H1 (cell line): ENCODE measurements around the gene PVALB.

Source experiments
- EZH2 ChIP-seq: fragments of 200-600 bp; sonication (generic); IDR thresholded peaks from 2 replicates; pipeline ENCODE4 v1.7.1; 2012; ENCODE audit warnings: low read depth, mild to moderate bottlenecking, moderate library complexity, low read length, inconsistent platforms; ENCODE audit not compliant: severe bottlenecking
- POLR2A ChIP-seq, 2 experiments: IDR thresholded peaks; 1 replicate in 1 of 2; 2 replicates in 1 of 2; pipeline ENCODE4 v1.6.1; 2011; ENCODE audit warnings: low read depth in 2 of 2, low read length in 2 of 2, mild to moderate bottlenecking in 2 of 2; ENCODE audit errors: control extremely low read depth in 1 of 2
- POLR2AphosphoS5 ChIP-seq: IDR thresholded peaks from 2 replicates; pipeline ENCODE4 v1.6.1; 2011; ENCODE audit warnings: low read depth, low read length
- SUZ12 ChIP-seq: fragments of 200-600 bp; sonication (generic); IDR thresholded peaks from 2 replicates; pipeline ENCODE4 v1.6.1; 2012; ENCODE audit warnings: mild to moderate bottlenecking, inconsistent platforms, low read length, moderate library complexity, mixed read lengths
- ZNF274 ChIP-seq: IDR thresholded peaks from 2 replicates; pipeline ENCODE4 v1.7.0; 2012; ENCODE audit warnings: low read length, borderline replicate concordance; ENCODE audit errors: extremely low read depth
- TF ChIP-seq, protein P1 (sequence below), 3 experiments: IDR thresholded peaks; 1 replicate in 2 of 3; 2 replicates in 1 of 3; pipeline versions ENCODE4 v1.5.1 to v1.6.1; 2011; ENCODE audit warnings: low read length in 3 of 3, mild to moderate bottlenecking in 3 of 3, inconsistent platforms in 2 of 3, low read depth in 1 of 3, moderate library complexity in 1 of 3; ENCODE audit not compliant: insufficient read depth in 1 of 3; ENCODE audit errors: control extremely low read depth in 1 of 3

- TF ChIP-seq, protein P1, sequence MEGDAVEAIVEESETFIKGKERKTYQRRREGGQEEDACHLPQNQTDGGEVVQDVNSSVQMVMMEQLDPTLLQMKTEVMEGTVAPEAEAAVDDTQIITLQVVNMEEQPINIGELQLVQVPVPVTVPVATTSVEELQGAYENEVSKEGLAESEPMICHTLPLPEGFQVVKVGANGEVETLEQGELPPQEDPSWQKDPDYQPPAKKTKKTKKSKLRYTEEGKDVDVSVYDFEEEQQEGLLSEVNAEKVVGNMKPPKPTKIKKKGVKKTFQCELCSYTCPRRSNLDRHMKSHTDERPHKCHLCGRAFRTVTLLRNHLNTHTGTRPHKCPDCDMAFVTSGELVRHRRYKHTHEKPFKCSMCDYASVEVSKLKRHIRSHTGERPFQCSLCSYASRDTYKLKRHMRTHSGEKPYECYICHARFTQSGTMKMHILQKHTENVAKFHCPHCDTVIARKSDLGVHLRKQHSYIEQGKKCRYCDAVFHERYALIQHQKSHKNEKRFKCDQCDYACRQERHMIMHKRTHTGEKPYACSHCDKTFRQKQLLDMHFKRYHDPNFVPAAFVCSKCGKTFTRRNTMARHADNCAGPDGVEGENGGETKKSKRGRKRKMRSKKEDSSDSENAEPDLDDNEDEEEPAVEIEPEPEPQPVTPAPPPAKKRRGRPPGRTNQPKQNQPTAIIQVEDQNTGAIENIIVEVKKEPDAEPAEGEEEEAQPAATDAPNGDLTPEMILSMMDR (IDR thresholded peaks at IDR 0.05; ENCODE audit: control extremely low read depth in 1 of 3, insufficient read depth in 1 of 3, low read depth in 1 of 3, low read length in 3 of 3), result no peak
- no peak for TF ChIP-seq POLR2AphosphoS5
- TF ChIP-seq EZH2, result no peak
- TF ChIP-seq ZNF274, result no peak
- TF ChIP-seq POLR2A (IDR thresholded peaks at IDR 0.05; ENCODE audit: control extremely low read depth in 1 of 2, low read depth in 2 of 2, low read length in 2 of 2), result no peak
- TF ChIP-seq SUZ12, result no peak
These were observed 45.7 kb upstream of the PVALB start for GRCh38 chr22:36862251-36863242.
